DOHH2 (cell line): Measurements from ENCODE around the gene ASH1L.

Experiments used
- EZH2phosphoT487 ChIP-seq: fragments of 200-600 bp; sonication (generic); IDR thresholded peaks from 2 replicates; pipeline ENCODE4 v1.6.1; 2017; ENCODE audit warnings: borderline replicate concordance, mild to moderate bottlenecking, antibody characterized with exemption, low read length, moderate library complexity, mixed read lengths
- TF ChIP-seq, protein P1 (sequence below): fragments of 200-600 bp; sonication (generic); IDR thresholded peaks from one replicate; pipeline ENCODE4 v1.5.1; 2014; ENCODE audit warnings: antibody characterized with exemption, mild to moderate bottlenecking, low read depth, low read length; ENCODE audit not compliant: poor library complexity, severe bottlenecking

GRCh38 chr1:155305881-155306391, 256.7 kb downstream of the ASH1L start:
- TF ChIP-seq, protein P1, sequence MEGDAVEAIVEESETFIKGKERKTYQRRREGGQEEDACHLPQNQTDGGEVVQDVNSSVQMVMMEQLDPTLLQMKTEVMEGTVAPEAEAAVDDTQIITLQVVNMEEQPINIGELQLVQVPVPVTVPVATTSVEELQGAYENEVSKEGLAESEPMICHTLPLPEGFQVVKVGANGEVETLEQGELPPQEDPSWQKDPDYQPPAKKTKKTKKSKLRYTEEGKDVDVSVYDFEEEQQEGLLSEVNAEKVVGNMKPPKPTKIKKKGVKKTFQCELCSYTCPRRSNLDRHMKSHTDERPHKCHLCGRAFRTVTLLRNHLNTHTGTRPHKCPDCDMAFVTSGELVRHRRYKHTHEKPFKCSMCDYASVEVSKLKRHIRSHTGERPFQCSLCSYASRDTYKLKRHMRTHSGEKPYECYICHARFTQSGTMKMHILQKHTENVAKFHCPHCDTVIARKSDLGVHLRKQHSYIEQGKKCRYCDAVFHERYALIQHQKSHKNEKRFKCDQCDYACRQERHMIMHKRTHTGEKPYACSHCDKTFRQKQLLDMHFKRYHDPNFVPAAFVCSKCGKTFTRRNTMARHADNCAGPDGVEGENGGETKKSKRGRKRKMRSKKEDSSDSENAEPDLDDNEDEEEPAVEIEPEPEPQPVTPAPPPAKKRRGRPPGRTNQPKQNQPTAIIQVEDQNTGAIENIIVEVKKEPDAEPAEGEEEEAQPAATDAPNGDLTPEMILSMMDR: no peak
- no peak for TF ChIP-seq EZH2phosphoT487
